Tibial nerve (tissue), 3 donors: ENCODE results near the gene PRKCH.

Experiments used
- CTCF ChIP-seq, 5 experiments: fragments of 200-600 bp in 3 of 5; fragments of 450-650 bp in 2 of 5; sonication (generic) in 3 of 5; IDR thresholded peaks; one replicate each; pipeline ENCODE4 v1.5.1; 2016 to 2019; ENCODE audit warnings: antibody characterized with exemption in 5 of 5, mild to moderate bottlenecking in 3 of 5, moderate library complexity in 2 of 5
- POLR2A ChIP-seq, 2 donors: fragments of 450-650 bp; IDR thresholded peaks; one replicate each; pipeline ENCODE4 v1.6.1; 2017; ENCODE audit warnings: antibody characterized with exemption in 2 of 2, mild to moderate bottlenecking in 2 of 2, moderate library complexity in 2 of 2

- TF ChIP-seq POLR2A (IDR thresholded peaks at IDR 0.05): no peak
- no peak for TF ChIP-seq CTCF (IDR thresholded peaks at IDR 0.05)
Observed at GRCh38 chr14:61564618-61565091, 243.3 kb downstream of the PRKCH start.
